ENCODE results near the gene ATP2C1. TPM values are rescaled to one million over a fixed set of nuclear protein-coding genes. Genes with fewer than 3 reads are reported as not detected.

Gene ATP2C1
- total and polyA plus RNA-seq, 9 of the 15 experiments (the other 6 are each of a cell fraction or from before 2014, with no cell fraction given) = 10.0 to 53.5 (median 27.9) TPM

- H2AFZ ChIP-seq (ENCODE audit: low read depth, low read length) = no peak overlapping the region
- no peaks in the 10 kb centered on the region for H3K4me1 ChIP-seq (replicated peaks in 1 of 2; ENCODE audit: control insufficient read depth in 2 of 2, insufficient read depth in 2 of 2, low read length in 2 of 2)
- no peaks in the 10 kb centered on the region for H4K20me1 ChIP-seq (replicated peaks; ENCODE audit: control insufficient read depth, insufficient read depth, low read length)
- WGBS (ENCODE audit: insufficient coverage, low coverage, missing lambda C conversion rate) = 100% methylated on average over 1 of the region's 1 CpG
- POLR2A ChIA-PET = no interaction called here
- ATAC-seq (no peak), DNase-seq (ENCODE audit: extremely low read depth in 1 of 4, low spot score in 3 of 4) (no peak), FAIRE-seq (no peak)
- H3K79me2 ChIP-seq (ENCODE audit: control insufficient read depth, insufficient read depth, low read length) = no peaks in the 10 kb centered on the region
- intact Hi-C loops (cut with micrococcal nuclease) (no loop called here), in situ Hi-C loops (cut with MboI) (no loop called here)
- no peak overlapping the region for H3K4me3 ChIP-seq
- CTCF ChIA-PET (ENCODE audit: low intra/inter-chr PET ratio) = no interaction called here
- no peak overlapping the region for H3K27ac ChIP-seq (ENCODE audit: extremely low read depth, low read depth, low read length)
- H3K9ac ChIP-seq (ENCODE audit: insufficient read depth in 1 of 2, low read depth in 2 of 2, low read length in 2 of 2) = no peak overlapping the region
- H3K27me3 ChIP-seq (ENCODE audit: control insufficient read depth in 2 of 2, insufficient read depth in 2 of 2, low read length in 2 of 2) = no peaks in the 10 kb centered on the region
- no peaks in the 10 kb centered on the region for H3K9me1 ChIP-seq (ENCODE audit: control insufficient read depth, insufficient read depth, low read length)
- peaks cover 59% of the 10 kb centered on the region for H3K36me3 ChIP-seq (ENCODE audit: control insufficient read depth, insufficient read depth, low read length)
- no peak overlapping the region for H3K4me2 ChIP-seq (ENCODE audit: insufficient read depth, low read length)
- no peaks in the 10 kb centered on the region for H3K9me3 ChIP-seq (replicated peaks; ENCODE audit: control insufficient read depth, insufficient read depth, low read depth, low read length)
- no TSS peak for BruUV-seq (replicated peaks)
- TF ChIP-seq SNRNP70 (optimal IDR thresholded peaks at IDR 0.05; ENCODE audit: low read depth, low read length) (no peak), HNRNPK (IDR thresholded peaks at IDR 0.05; ENCODE audit: low read depth, low read length, poor library complexity, severe bottlenecking) (no peak), ZNF134 (CRISPR knock-in tag; conservative IDR thresholded peaks at IDR 0.05) (no peak), TRIM28 (IDR thresholded peaks at IDR 0.05) (no peak), ZNF212 (CRISPR knock-in tag; IDR thresholded peaks at IDR 0.05) (no peak), ZNF740 (CRISPR knock-in tag; IDR thresholded peaks at IDR 0.05) (no peak), ZNF740 (tag; IDR thresholded peaks at IDR 0.05) (no peak), E2F4 (CRISPR knock-in tag; IDR thresholded peaks at IDR 0.05; ENCODE audit: low read depth) (no peak), ZNF512 (tag; IDR thresholded peaks at IDR 0.05) (no peak), SAFB (IDR thresholded peaks at IDR 0.05; ENCODE audit: borderline replicate concordance, low read depth, low read length) (no peak), ZBTB11 (CRISPR knock-in tag; IDR thresholded peaks at IDR 0.05) (no peak), ZNF140 (CRISPR knock-in tag; IDR thresholded peaks at IDR 0.05) (no peak), PHB2 (IDR thresholded peaks at IDR 0.05; ENCODE audit: low read depth) (no peak), CBFB (CRISPR knock-in tag; IDR thresholded peaks at IDR 0.05) (no peak), FOXJ3 (CRISPR knock-in tag; IDR thresholded peaks at IDR 0.05) (no peak), MAFK (IDR thresholded peaks at IDR 0.05; ENCODE audit: low read length) (no peak), ZNF75A (CRISPR knock-in tag; IDR thresholded peaks at IDR 0.05) (no peak)
These were observed 62.4 kb downstream of the ATP2C1 start for GRCh38 chr3:130956281-130956680.
